ENCODE data around the gene SPTBN4. TPM values are rescaled to one million over a fixed set of nuclear protein-coding genes. Genes with fewer than 3 reads are reported as not detected.
A peak's percentile ranks its signal among the peaks of the same experiment; 100 is the strongest.
"Not testable (repeated sequence)": the region's sequence is repeated elsewhere in the genome, so short reads cannot be mapped to it uniquely, and the experiment has no call there.

SPTBN4 gene
- total RNA-seq, 1 experiment from 2014 or later = 0.61 TPM

- H3K36me3 ChIP-seq = no peaks in the 10 kb centered on the region
- DNase-seq (ENCODE audit: low read depth in 1 of 2, low spot score in 2 of 2) = no peak
- no peaks in the 10 kb centered on the region for H3K4me1 ChIP-seq (replicated peaks)
- H3K9me3 ChIP-seq (replicated peaks) = no peaks in the 10 kb centered on the region
- no peaks in the 10 kb centered on the region for H3K27me3 ChIP-seq (replicated peaks)
- H3K27ac ChIP-seq = no peak overlapping the region
- H3K4me3 ChIP-seq = no peak overlapping the region
Observed at GRCh38 chr19:40494191-40494838, 27.5 kb downstream of the SPTBN4 start.

GRCh38 chr19:40497214-40497613 is 30.4 kb downstream of the SPTBN4 start:
- no peak overlapping the region for H3K4me3 ChIP-seq
- no peaks in the 10 kb centered on the region for H3K4me1 ChIP-seq (replicated peaks)
- no peak for DNase-seq (ENCODE audit: low read depth in 1 of 2, low spot score in 2 of 2)
- H3K9me3 ChIP-seq (replicated peaks) = no peaks in the 10 kb centered on the region
- no peak overlapping the region for H3K27ac ChIP-seq
- no peaks in the 10 kb centered on the region for H3K27me3 ChIP-seq (replicated peaks)
- H3K36me3 ChIP-seq = no peaks in the 10 kb centered on the region

GRCh38 chr19:40499320-40499719 is 32.5 kb downstream of the SPTBN4 start:
- H3K4me1 ChIP-seq (replicated peaks) = no peaks in the 10 kb centered on the region
- no peak overlapping the region for H3K4me3 ChIP-seq
- H3K9me3 ChIP-seq (replicated peaks) = no peaks in the 10 kb centered on the region
- H3K36me3 ChIP-seq = no peaks in the 10 kb centered on the region
- no peaks in the 10 kb centered on the region for H3K27me3 ChIP-seq (replicated peaks)
- DNase-seq (ENCODE audit: low read depth in 1 of 2, low spot score in 2 of 2) = no peak
- H3K27ac ChIP-seq = no peak overlapping the region

GRCh38 chr19:40500678-40501530 is 34.1 kb downstream of the SPTBN4 start:
- not testable (repeated sequence) for H3K9me3 ChIP-seq (replicated peaks); H3K27me3 ChIP-seq (replicated peaks); H3K4me3 ChIP-seq; DNase-seq (ENCODE audit: low read depth in 1 of 2, low spot score in 2 of 2); H3K27ac ChIP-seq; H3K4me1 ChIP-seq (replicated peaks); H3K36me3 ChIP-seq

GRCh38 chr19:40501599-40501998 is 34.8 kb downstream of the SPTBN4 start:
- H3K4me3 ChIP-seq = no peak overlapping the region
- DNase-seq (ENCODE audit: low read depth in 1 of 2, low spot score in 2 of 2) = no peak
- no peaks in the 10 kb centered on the region for H3K4me1 ChIP-seq (replicated peaks)
- H3K27me3 ChIP-seq (replicated peaks) = no peaks in the 10 kb centered on the region
- no peak overlapping the region for H3K27ac ChIP-seq
- no peaks in the 10 kb centered on the region for H3K9me3 ChIP-seq (replicated peaks)
- H3K36me3 ChIP-seq = no peaks in the 10 kb centered on the region

GRCh38 chr19:40502081-40502480 is 35.3 kb downstream of the SPTBN4 start:
- H3K27ac ChIP-seq = no peak overlapping the region
- no peak overlapping the region for H3K4me3 ChIP-seq
- no peaks in the 10 kb centered on the region for H3K4me1 ChIP-seq (replicated peaks)
- DNase-seq (ENCODE audit: low read depth in 1 of 2, low spot score in 2 of 2) = no peak
- no peaks in the 10 kb centered on the region for H3K36me3 ChIP-seq
- no peaks in the 10 kb centered on the region for H3K27me3 ChIP-seq (replicated peaks)
- H3K9me3 ChIP-seq (replicated peaks) = no peaks in the 10 kb centered on the region

GRCh38 chr19:40502647-40503319 is 36.0 kb downstream of the SPTBN4 start:
- no peak overlapping the region for H3K4me3 ChIP-seq
- H3K27me3 ChIP-seq (replicated peaks) = no peaks in the 10 kb centered on the region
- H3K4me1 ChIP-seq (replicated peaks) = no peaks in the 10 kb centered on the region
- no peak for DNase-seq (ENCODE audit: low read depth in 1 of 2, low spot score in 2 of 2)
- H3K9me3 ChIP-seq (replicated peaks) = no peaks in the 10 kb centered on the region
- H3K36me3 ChIP-seq = no peaks in the 10 kb centered on the region
- H3K27ac ChIP-seq = no peak overlapping the region

- H3K36me3 ChIP-seq = no peaks in the 10 kb centered on the region
- DNase-seq (ENCODE audit: low read depth in 1 of 2, low spot score in 2 of 2) = no peak
- H3K27me3 ChIP-seq (replicated peaks) = no peaks in the 10 kb centered on the region
- H3K27ac ChIP-seq = no peak overlapping the region
- H3K9me3 ChIP-seq (replicated peaks) = no peaks in the 10 kb centered on the region
- H3K4me1 ChIP-seq (replicated peaks) = no peaks in the 10 kb centered on the region
- H3K4me3 ChIP-seq = no peak overlapping the region
Observed at GRCh38 chr19:40503320-40503695, 36.5 kb downstream of the SPTBN4 start.

GRCh38 chr19:40506099-40506498 is 39.3 kb downstream of the SPTBN4 start:
- H3K4me3 ChIP-seq = no peak overlapping the region
- H3K27ac ChIP-seq = no peak overlapping the region
- peaks cover 5% of the 10 kb centered on the region for H3K4me1 ChIP-seq (replicated peaks)
- H3K27me3 ChIP-seq (replicated peaks) = no peaks in the 10 kb centered on the region
- no peaks in the 10 kb centered on the region for H3K36me3 ChIP-seq
- DNase-seq (ENCODE audit: low read depth in 1 of 2, low spot score in 2 of 2) = no peak
- H3K9me3 ChIP-seq (replicated peaks) = no peaks in the 10 kb centered on the region

- no peak overlapping the region for H3K27ac ChIP-seq
- no peaks in the 10 kb centered on the region for H3K9me3 ChIP-seq (replicated peaks)
- no peak overlapping the region for H3K4me3 ChIP-seq
- DNase-seq (ENCODE audit: low read depth in 1 of 2, low spot score in 2 of 2) = no peak
- H3K36me3 ChIP-seq = no peaks in the 10 kb centered on the region
- H3K27me3 ChIP-seq (replicated peaks) = peaks cover 10% of the 10 kb centered on the region
- peaks cover 15% of the 10 kb centered on the region for H3K4me1 ChIP-seq (replicated peaks)
Observed at GRCh38 chr19:40507892-40508291, 41.1 kb downstream of the SPTBN4 start.

GRCh38 chr19:40508739-40509260 is 42.0 kb downstream of the SPTBN4 start:
- no peak overlapping the region for H3K27ac ChIP-seq
- no peaks in the 10 kb centered on the region for H3K9me3 ChIP-seq (replicated peaks)
- no peaks in the 10 kb centered on the region for H3K36me3 ChIP-seq
- peaks cover 19% of the 10 kb centered on the region for H3K27me3 ChIP-seq (replicated peaks)
- no peak for DNase-seq (ENCODE audit: low read depth in 1 of 2, low spot score in 2 of 2)
- H3K4me3 ChIP-seq = no peak overlapping the region
- peaks cover 16% of the 10 kb centered on the region for H3K4me1 ChIP-seq (replicated peaks)

- H3K27me3 ChIP-seq (replicated peaks) = peaks cover 27% of the 10 kb centered on the region
- H3K4me3 ChIP-seq = no peak overlapping the region
- no peaks in the 10 kb centered on the region for H3K9me3 ChIP-seq (replicated peaks)
- peaks cover 16% of the 10 kb centered on the region for H3K4me1 ChIP-seq (replicated peaks)
- H3K27ac ChIP-seq = 0 out of 2 replicates have a peak overlapping the region, but pooled peaks have one; percentile 21
- H3K36me3 ChIP-seq = no peaks in the 10 kb centered on the region
- DNase-seq (ENCODE audit: low read depth in 1 of 2, low spot score in 2 of 2) = peak; percentile 64 to 66
Observed at GRCh38 chr19:40510526-40511115, 43.8 kb downstream of the SPTBN4 start.

- DNase-seq (ENCODE audit: low read depth in 1 of 2, low spot score in 2 of 2) = no peak
- H3K4me1 ChIP-seq (replicated peaks) = peaks cover 16% of the 10 kb centered on the region
- no peak overlapping the region for H3K27ac ChIP-seq
- no peaks in the 10 kb centered on the region for H3K9me3 ChIP-seq (replicated peaks)
- H3K4me3 ChIP-seq = no peak overlapping the region
- H3K36me3 ChIP-seq = no peaks in the 10 kb centered on the region
- peaks cover 27% of the 10 kb centered on the region for H3K27me3 ChIP-seq (replicated peaks)
Observed at GRCh38 chr19:40511487-40511886, 44.7 kb downstream of the SPTBN4 start.

All from SJSA1 (cell line).